Subcutaneous adipose tissue (tissue), 4 donors: Measurements from ENCODE around the gene MATR3. TPM values are rescaled to one million over a fixed set of nuclear protein-coding genes. Genes with fewer than 3 reads are reported as not detected.

Experiments used
- total RNA-seq, 4 donors: library from RNA; depleted of rRNA; stranded (reverse); fragments of >200 nt; gene quantifications; one replicate each; pipeline ENCODE4 v1.1.0, GENCODE V29; 2016
- TF ChIP-seq, protein P1 (sequence below): fragments of 450-650 bp; IDR thresholded peaks from one replicate; pipeline ENCODE4 v1.5.1; 2016; ENCODE audit warnings: low read depth, mild to moderate bottlenecking, control low read depth, antibody characterized with exemption, moderate library complexity

The MATR3 gene
- total RNA-seq, 4 donors from 2014 or later, result 220 to 244 (median 234) TPM

DNA sequence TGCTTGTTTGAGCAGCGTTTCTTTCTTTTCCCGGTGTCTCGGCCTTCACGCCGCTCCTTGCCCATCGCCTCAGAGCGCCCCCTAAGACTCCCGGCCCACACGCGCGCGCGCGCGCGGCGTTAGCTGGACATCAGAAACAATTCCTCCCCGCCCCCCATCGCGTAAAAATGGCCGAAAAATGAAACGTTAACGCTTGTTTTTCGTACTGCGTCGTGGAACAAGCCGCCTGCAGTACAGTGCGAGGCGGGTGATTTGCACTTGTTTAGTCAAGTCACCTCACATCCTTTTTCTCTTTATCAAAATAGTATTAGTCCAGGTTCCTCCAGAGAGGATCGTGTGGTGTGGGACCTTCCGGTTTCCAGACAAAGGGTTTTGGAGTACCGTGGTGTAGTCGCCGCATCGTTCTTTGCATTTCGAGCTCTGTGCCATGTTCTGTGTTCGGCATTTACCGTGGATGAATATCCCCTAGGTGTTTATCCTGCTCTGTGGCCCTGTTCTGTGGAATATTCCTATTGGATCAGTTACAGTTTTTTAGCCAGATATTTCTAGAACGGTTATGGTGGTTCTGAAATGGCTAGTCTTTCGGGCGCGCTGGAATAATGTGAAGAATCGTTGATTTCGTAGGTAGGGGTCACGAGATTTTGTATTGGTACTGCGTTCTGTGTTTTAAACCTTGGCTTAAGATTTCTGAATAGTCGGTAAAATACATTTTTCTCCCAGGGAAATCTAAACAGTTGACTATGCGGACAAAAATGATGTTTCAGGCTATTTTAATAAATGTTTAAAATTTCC lies 1.0 kb downstream of the MATR3 start:
- TF ChIP-seq, protein P1, sequence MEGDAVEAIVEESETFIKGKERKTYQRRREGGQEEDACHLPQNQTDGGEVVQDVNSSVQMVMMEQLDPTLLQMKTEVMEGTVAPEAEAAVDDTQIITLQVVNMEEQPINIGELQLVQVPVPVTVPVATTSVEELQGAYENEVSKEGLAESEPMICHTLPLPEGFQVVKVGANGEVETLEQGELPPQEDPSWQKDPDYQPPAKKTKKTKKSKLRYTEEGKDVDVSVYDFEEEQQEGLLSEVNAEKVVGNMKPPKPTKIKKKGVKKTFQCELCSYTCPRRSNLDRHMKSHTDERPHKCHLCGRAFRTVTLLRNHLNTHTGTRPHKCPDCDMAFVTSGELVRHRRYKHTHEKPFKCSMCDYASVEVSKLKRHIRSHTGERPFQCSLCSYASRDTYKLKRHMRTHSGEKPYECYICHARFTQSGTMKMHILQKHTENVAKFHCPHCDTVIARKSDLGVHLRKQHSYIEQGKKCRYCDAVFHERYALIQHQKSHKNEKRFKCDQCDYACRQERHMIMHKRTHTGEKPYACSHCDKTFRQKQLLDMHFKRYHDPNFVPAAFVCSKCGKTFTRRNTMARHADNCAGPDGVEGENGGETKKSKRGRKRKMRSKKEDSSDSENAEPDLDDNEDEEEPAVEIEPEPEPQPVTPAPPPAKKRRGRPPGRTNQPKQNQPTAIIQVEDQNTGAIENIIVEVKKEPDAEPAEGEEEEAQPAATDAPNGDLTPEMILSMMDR, result no peak

DNA sequence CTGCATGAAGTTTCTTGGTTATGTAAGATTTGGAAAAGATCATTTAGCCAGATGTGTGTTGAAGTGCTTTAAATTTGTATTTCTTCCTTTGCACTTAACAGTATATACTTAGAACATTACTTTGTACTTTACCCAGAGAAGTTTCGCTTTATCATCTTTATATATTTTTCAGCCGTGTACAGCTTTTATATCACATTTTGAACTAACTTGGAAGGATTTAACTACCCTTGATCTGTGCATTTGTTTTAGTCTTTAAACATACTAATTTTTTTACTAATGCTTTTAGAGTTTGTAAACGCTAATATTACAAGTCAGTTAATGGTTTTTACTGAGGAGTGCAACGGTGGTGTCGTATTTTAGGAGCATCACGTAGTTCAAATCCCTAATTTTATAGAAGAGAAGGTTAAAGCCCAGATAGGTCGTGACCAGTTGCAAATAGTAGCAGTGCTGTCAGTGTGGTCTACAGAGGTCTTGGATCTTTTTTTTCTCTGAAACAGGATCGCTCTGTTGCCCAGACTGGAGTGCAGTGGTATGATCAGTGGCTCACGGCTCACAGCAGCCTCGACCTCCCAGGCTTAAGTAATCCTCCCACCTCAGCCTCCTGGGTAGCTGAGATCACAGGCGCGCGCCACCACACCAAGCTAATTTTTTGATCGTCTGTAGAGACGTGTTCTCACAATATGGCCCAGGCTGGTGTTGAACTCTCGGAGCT lies 2.0 kb downstream of the MATR3 start:
- TF ChIP-seq, protein P1, result no peak

DNA sequence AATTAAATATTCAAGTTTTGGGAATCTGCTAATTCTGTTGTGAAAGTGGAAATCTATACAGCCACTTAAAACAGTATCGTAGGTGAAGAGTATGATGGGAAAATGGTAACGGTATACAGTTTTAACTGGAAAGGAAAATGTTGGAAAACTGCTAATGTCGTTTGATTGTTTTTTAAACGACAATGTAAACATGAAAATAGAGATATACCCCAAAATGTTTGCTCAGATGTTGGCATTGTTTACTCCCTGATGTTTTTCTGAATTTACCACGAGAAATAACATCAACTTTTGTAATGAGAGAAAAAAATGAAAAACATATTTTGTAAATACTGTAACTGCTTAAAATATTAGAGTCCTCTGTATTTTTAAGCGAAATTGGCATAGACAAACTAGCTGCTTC lies 2.7 kb downstream of the MATR3 start:
- TF ChIP-seq, protein P1, result no peak

DNA sequence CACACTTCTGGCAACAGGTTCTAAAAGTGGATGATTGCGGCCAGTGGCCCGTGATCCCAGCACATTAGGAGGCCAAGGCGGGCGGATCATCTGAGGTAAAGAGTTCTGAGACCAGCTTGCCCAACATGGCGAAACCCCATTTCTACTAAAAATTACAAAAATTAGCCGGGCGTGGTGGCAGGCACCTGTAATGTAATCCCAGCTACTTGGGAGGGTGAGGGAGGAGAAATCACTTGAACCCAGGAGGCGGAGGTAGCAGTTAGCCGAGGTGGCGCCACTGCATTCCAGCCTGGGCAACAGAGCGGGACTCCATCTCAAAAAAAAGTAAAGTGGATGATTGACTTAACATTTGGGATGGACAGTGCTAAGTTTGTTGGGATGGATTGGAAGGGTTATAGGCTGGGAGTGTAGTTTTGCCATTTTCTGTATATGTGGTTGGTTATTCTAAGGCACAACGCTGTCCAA lies 3.4 kb downstream of the MATR3 start:
- TF ChIP-seq, protein P1, result no peak

DNA sequence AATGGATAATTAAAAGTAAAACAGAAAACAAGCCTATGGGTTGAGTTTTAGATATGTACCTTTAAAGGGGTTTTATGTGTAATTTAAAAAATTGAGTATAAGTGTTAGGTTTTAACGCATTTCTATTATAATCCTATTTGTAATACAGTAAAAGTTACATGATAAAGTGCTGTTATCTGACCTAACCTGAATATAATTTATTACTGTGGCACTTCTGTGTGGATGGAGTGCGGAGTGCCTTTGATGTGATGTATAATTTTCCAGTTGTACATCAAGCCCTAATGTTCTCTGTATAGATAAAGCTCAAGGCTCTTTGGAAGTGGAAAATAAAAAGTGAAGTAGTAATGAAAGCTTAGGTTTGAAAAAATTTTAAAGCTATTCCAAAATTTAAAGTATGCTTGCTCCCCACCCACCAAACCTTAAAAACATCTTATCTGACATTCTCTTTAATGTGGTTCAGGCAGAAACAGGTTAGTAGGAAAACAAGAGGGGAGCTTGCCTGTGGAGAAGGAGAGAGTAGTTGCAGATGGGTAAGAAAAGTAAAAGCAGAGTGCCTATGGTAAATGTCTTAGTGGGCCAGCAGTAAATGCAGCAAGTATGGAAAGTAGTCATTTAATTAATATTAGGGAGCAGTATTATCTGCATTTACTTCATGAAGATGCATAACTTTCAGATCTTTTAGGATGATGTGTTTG lies 4.0 kb downstream of the MATR3 start:
- TF ChIP-seq, protein P1, result no peak

DNA sequence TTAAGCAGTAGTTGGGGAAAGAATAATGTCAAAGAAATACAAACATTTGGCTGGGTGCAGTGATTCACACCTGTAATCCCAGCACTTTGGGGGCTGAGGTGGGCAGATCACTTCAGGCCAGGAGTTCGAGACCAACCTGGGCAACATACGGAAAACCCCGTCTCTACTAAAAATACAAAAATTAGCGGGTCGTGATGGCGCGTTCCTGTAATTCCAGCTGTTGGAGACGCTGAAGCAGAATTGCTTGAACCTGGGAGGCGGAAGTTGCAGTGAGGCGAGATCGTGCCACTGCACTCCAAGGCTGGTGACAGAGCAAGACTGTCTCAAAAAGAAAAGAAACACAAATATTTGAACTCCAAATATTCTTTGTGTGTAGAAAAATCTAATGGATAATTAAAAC lies 4.7 kb downstream of the MATR3 start:
- TF ChIP-seq, protein P1, result no peak

DNA sequence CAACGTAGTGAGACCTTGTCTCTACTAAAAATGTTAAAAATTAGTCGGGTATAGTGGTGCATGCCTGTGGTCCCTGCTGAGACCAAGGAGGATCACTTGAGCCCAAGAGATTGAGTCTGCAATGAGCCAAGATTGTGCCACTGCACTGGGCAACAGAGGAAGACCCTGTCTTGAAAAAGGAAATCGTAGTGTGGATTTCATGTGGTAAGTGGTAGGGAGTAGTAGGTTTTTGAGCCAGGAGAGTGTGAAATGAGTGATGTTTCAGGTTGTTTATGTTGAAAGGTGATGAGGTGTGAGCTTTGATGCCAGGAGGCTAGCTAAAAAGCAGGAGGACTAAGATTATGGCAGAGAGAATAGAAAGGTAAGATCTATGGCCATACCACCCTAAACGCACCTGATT lies 5.9 kb downstream of the MATR3 start:
- TF ChIP-seq, protein P1, result no peak
